GM12878 (cell line): ENCODE measurements around the gene MYRF. TPM values are rescaled to one million over a fixed set of nuclear protein-coding genes. Genes with fewer than 3 reads are reported as not detected.
A peak's percentile ranks its signal among the peaks of the same experiment; 100 is the strongest.

Experiments
- ATAC-seq: fragments of 200-7000 bp; cut with Tn5 transposase; 3 replicates; pipeline ENCODE4 v1.9.1; 2020; ENCODE audit warnings: mild to moderate bottlenecking, moderate library complexity
- BruUV-seq: library from RNA; stranded (reverse); fragments of 400-500 nt; replicated peaks from 2 replicates; lab custom pipeline; 2021; lab: Mats Ljungman, UMichigan
- CTCF ChIA-PET: fragments of 300-600 bp; sonication (Branson Sonifier 250); formaldehyde crosslinking; extraction: SDS; loops from one replicate; lab custom pipeline; 2021; ENCODE audit warnings: inconsistent platforms; lab: Yijun Ruan, JAX
- POLR2A ChIA-PET: fragments of 350-600 bp; formaldehyde crosslinking; extraction: SDS; loops from one replicate; lab custom pipeline; 2021; ENCODE audit warnings: inconsistent platforms; lab: Charles Lee
- RAD21 ChIA-PET: fragments of 300-600 bp; sonication (Branson Sonifier 250); formaldehyde crosslinking; loops from one replicate; lab custom pipeline; 2023; ENCODE audit warnings: antibody characterized with exemption; ENCODE audit not compliant: unreplicated experiment; lab: Charles Lee
- SMC1A ChIA-PET: fragments of 300-600 bp; sonication (Branson Sonifier 250); formaldehyde crosslinking; loops from one replicate; lab custom pipeline; 2023; ENCODE audit not compliant: unreplicated experiment, uncharacterized antibody; lab: Charles Lee
- DNase-seq: peaks from one replicate; pipeline ENCODE4 v3.0.0-alpha.2; 2011; ENCODE audit warnings: low read depth, low spot score
- FAIRE-seq: peaks from 3 replicates; lab custom pipeline; 2011; peaks lifted over from hg19 to GRCh38; lab: Jason Lieb, UNC
- H2AFZ ChIP-seq: 2 replicates; pipeline ENCODE4 v1.6.0; 2011; ENCODE audit warnings: low read depth, low read length, control low read depth; ENCODE audit not compliant: control insufficient read depth
- H3K27ac ChIP-seq: 2 replicates; pipeline ENCODE4 v1.5.1; 2011; ENCODE audit warnings: control low read depth; ENCODE audit not compliant: control insufficient read depth, insufficient read depth
- H3K27me3 ChIP-seq, 2 experiments: replicated peaks in 1 of 2; 2 replicates each; pipeline versions ENCODE4 v1.6.0 to v1.6.1; 2011; ENCODE audit warnings: low read length in 1 of 2; ENCODE audit not compliant: control insufficient read depth in 2 of 2, insufficient read depth in 2 of 2
- H3K36me3 ChIP-seq, 2 experiments: 2 replicates each; pipeline ENCODE4 v1.5.1; 2011; ENCODE audit warnings: low read length in 1 of 2; ENCODE audit not compliant: control insufficient read depth in 2 of 2, insufficient read depth in 2 of 2
- H3K4me1 ChIP-seq: 2 replicates; pipeline ENCODE4 v1.6.1; 2011; ENCODE audit warnings: mild to moderate bottlenecking, low read length, moderate library complexity, mixed read lengths; ENCODE audit not compliant: control insufficient read depth, insufficient read depth
- H3K4me2 ChIP-seq: 2 replicates; pipeline ENCODE4 v1.6.0; 2011; ENCODE audit warnings: control low read depth; ENCODE audit not compliant: control insufficient read depth, insufficient read depth
- H3K4me3 ChIP-seq: fragments of 200-600 bp; sonication (generic); 2 replicates; pipeline ENCODE4 v1.5.1; 2016
- H3K79me2 ChIP-seq: 2 replicates; pipeline ENCODE4 v1.6.0; 2011; ENCODE audit warnings: low read length; ENCODE audit not compliant: control insufficient read depth, insufficient read depth
- H3K9ac ChIP-seq: 2 replicates; pipeline ENCODE4 v1.8.0; 2011; ENCODE audit warnings: low read length, control low read depth, mixed read lengths; ENCODE audit not compliant: control insufficient read depth, insufficient read depth
- H3K9me3 ChIP-seq: replicated peaks from 3 replicates; pipeline ENCODE4 v1.5.1; 2011; ENCODE audit warnings: mild to moderate bottlenecking, low read length; ENCODE audit not compliant: control insufficient read depth, insufficient read depth
- H4K20me1 ChIP-seq: 2 replicates; pipeline ENCODE4 v1.6.0; 2011; ENCODE audit not compliant: control insufficient read depth, insufficient read depth
- CBFB ChIP-seq: IDR thresholded peaks from 2 replicates; pipeline ENCODE4 v1.6.1; 2016; ENCODE audit warnings: antibody characterized with exemption, low read depth
- CREM ChIP-seq: IDR thresholded peaks from 2 replicates; pipeline ENCODE4 v1.6.1; 2014; ENCODE audit warnings: antibody characterized with exemption, low read depth
- FOXK2 ChIP-seq: fragments of 450-650 bp; IDR thresholded peaks from 2 replicates; pipeline ENCODE4 v1.6.1; 2017; ENCODE audit warnings: mild to moderate bottlenecking, moderate library complexity
- HDGF ChIP-seq: fragments of 450-650 bp; IDR thresholded peaks from 2 replicates; pipeline ENCODE4 v1.6.1; 2016; ENCODE audit warnings: antibody characterized with exemption
- MAX ChIP-seq: IDR thresholded peaks from 2 replicates; pipeline ENCODE4 v1.6.1; 2012; ENCODE audit warnings: low read depth, low read length, improper control_type of control experiment
- MEF2A ChIP-seq: IDR thresholded peaks from 2 replicates; pipeline ENCODE4 v1.6.1; 2011; ENCODE audit warnings: low read depth, mild to moderate bottlenecking, low read length, moderate library complexity; ENCODE audit not compliant: insufficient read depth
- NR2C1 ChIP-seq: fragments of 450-650 bp; IDR thresholded peaks from 2 replicates; pipeline ENCODE4 v1.6.1; 2017; ENCODE audit warnings: antibody characterized with exemption, mild to moderate bottlenecking, moderate library complexity
- PBX3 ChIP-seq: IDR thresholded peaks from 2 replicates; pipeline ENCODE4 v1.6.1; 2011; ENCODE audit warnings: mild to moderate bottlenecking, low read depth, low read length, moderate library complexity; ENCODE audit not compliant: insufficient replicate concordance
- SIN3A ChIP-seq: IDR thresholded peaks from 2 replicates; pipeline ENCODE4 v1.6.1; 2012; ENCODE audit warnings: low read depth, low read length, improper control_type of control experiment
- SMAD5 ChIP-seq: IDR thresholded peaks from 2 replicates; pipeline ENCODE4 v1.6.1; 2016; ENCODE audit warnings: antibody characterized with exemption, low read depth
- SP1 ChIP-seq: IDR thresholded peaks from one replicate; pipeline ENCODE4 v1.6.1; 2011; ENCODE audit warnings: low read depth, low read length
- SRF ChIP-seq, 2 experiments: IDR thresholded peaks; 2 replicates each; pipeline ENCODE4 v1.6.1; 2011; ENCODE audit warnings: low read depth in 2 of 2, low read length in 2 of 2, mild to moderate bottlenecking in 1 of 2, moderate library complexity in 1 of 2
- TAF1 ChIP-seq: IDR thresholded peaks from 2 replicates; pipeline ENCODE4 v1.6.1; 2011; ENCODE audit warnings: mild to moderate bottlenecking, low read depth, low read length, borderline replicate concordance
- YBX1 ChIP-seq: fragments of 450-650 bp; IDR thresholded peaks from 2 replicates; pipeline ENCODE4 v1.6.1; 2016; ENCODE audit warnings: antibody characterized with exemption
- WGBS: methylation state at CpG from one replicate; pipeline ENCODE4 v1.1.6; 2016; ENCODE audit warnings: low lambda C conversion rate; ENCODE audit not compliant: insufficient replicate concordance, insufficient coverage; ENCODE audit errors: missing lambda C conversion rate; 5-methylcytosine and 5-hydroxymethylcytosine counted together
- in situ Hi-C: fragments of 300-500 bp; cut with MboI; formaldehyde crosslinking; loops from 9 replicates; pipeline ENCODE4 v1.14.3; 2018; ENCODE audit warnings: mixed read lengths
- intact Hi-C: fragments of 100-400 bp; cut with micrococcal nuclease; formaldehyde crosslinking; loops from one replicate; pipeline ENCODE4 v1.14.2; 2022; ENCODE audit not compliant: unreplicated experiment
- polyA plus RNA-seq, 11 experiments: library from polyadenylated mRNA; depleted of rRNA in 4 of 11; unstranded in 6 of 11; stranded (reverse) in 5 of 11; fragments of >200 nt; fragmentation: Nextera tagmentation in 4 of 11; fragmentation: Illumina TruSeq in 1 of 11; extraction: Ambion mirVana in 4 of 11; extraction: Trizol in 1 of 11; gene quantifications; 1 replicate in 1 of 11; 2 replicates in 10 of 11; pipeline versions ENCODE4 v1.2.1 to v1.2.3, GENCODE V29; 2011 to 2016; ENCODE audit warnings: inconsistent platforms in 2 of 11, missing spikeins in 2 of 11, low read depth in 1 of 11
- total RNA-seq, 4 experiments: library from RNA; depleted of rRNA in 3 of 4; stranded (reverse); fragments of >200 nt in 3 of 4; fragmentation: Illumina TruSeq in 1 of 4; extraction: Trizol in 1 of 4; gene quantifications; 2 replicates each; pipeline versions ENCODE4 v1.2.1 to v1.2.3, GENCODE V29; 2013 to 2021

The MYRF gene
- total and polyA plus RNA-seq, 10 of the 15 experiments (the other 5 are each of a cell fraction or from before 2014, with no cell fraction given): 0.27 to 15.6 (median 0.89) TPM

GRCh38 chr11:61833926-61834277, 81.5 kb downstream of the MYRF start:
- DNase-seq (no peak), ATAC-seq (no peak), FAIRE-seq (no peak)
- peak overlapping the region; percentile 33; the same call in 1 of the 2 replicates for H3K4me3 ChIP-seq
- peaks cover 82% of the 10 kb centered on the region for H3K79me2 ChIP-seq
- WGBS: 96% methylated on average over 12 of the region's 12 CpGs
- intact Hi-C loops: loop anchor here (2.0 kb wide), 1 partner anchor 41 kb away; the partner anchor contains the start of genes FEN1 and TMEM258
- peak overlapping the region; percentile 95 for H3K27ac ChIP-seq
- H3K36me3 ChIP-seq: peaks cover 10 to 17% of the 10 kb centered on the region in 2 experiments
- no peaks in the 10 kb centered on the region for H3K27me3 ChIP-seq
- peaks cover 36% of the 10 kb centered on the region for H3K4me1 ChIP-seq
- H3K4me2 ChIP-seq: peak overlapping the region; percentile 87
- ChIA-PET SMC1A (interaction anchor here (0.7 to 2.3 kb wide), 7 partner anchors 18 to 87 kb away, joined by 3 to 18 read pairs (median 4); no protein-coding TSS in a partner anchor), CTCF (interaction anchor here (0.7 to 2.4 kb wide), 10 partner anchors 16 to 274 kb away, joined by 3 to 23 read pairs (median 5); partner anchors contain the start of genes FADS1 and FEN1), POLR2A (interaction anchor here (1.1 to 4.8 kb wide), 9 partner anchors 13 to 78 kb away, joined by 3 to 76 read pairs (median 6); partner anchors contain the start of genes FADS1, FEN1 and TMEM258), RAD21 (interaction anchor here (0.7 to 2.4 kb wide), 7 partner anchors 15 to 274 kb away, joined by 3 to 15 read pairs (median 4); partner anchors contain the start of gene FEN1)
- TF ChIP-seq MEF2A (no peak), YBX1 (no peak)
- H4K20me1 ChIP-seq: no peaks in the 10 kb centered on the region
- no peaks in the 10 kb centered on the region for H3K9me3 ChIP-seq
- no peak overlapping the region for H2AFZ ChIP-seq
- no TSS peak for BruUV-seq
- in situ Hi-C loops: no loop called here
- peak overlapping the region; percentile 72 for H3K9ac ChIP-seq

GRCh38 chr11:61834278-61835048, 82.0 kb downstream of the MYRF start:
- 44% methylated on average over 11 of the region's 12 CpGs for WGBS
- TF ChIP-seq SP1: peak; percentile 47
- TF ChIP-seq CBFB: 0 out of 2 replicates have a peak, but pooled peaks have one; percentile 35
- TF ChIP-seq MAX: no peak
- TF ChIP-seq TAF1: peak; percentile 84; the same call in 1 of the 2 replicates
- no peak for TF ChIP-seq SIN3A
- no peak for TF ChIP-seq FOXK2
- TF ChIP-seq SMAD5: peak; percentile 71
- TF ChIP-seq NR2C1: no peak
- TF ChIP-seq HDGF: peak; percentile 73; the same call in 1 of the 2 replicates
- TF ChIP-seq CREM: no peak
- peak; percentile 86 to 96 for TF ChIP-seq SRF (IDR thresholded peaks at IDR 0.05; ENCODE audit: low read depth in 2 of 2, low read length in 2 of 2)
- no peak for TF ChIP-seq PBX3

More at GRCh38 chr11:61834278-61835048, 82.0 kb downstream of the MYRF start:
- Histone ChIP-seq H3K79me2 (peaks cover 76% of the 10 kb centered on the region), H3K36me3 (peaks cover 11 to 18% of the 10 kb centered on the region in 2 experiments), H3K4me1 (peaks cover 36% of the 10 kb centered on the region), H4K20me1 (no peaks in the 10 kb centered on the region), H3K4me3 (peak overlapping the region; percentile 40), H2AFZ (peak overlapping the region; percentile 49), H3K9me3 (no peaks in the 10 kb centered on the region), H3K9ac (peak overlapping the region; percentile 73), H3K4me2 (peak overlapping the region; percentile 87), H3K27me3 (no peaks in the 10 kb centered on the region), H3K27ac (peak overlapping the region; percentile 95)
- ChIA-PET POLR2A (interaction anchor here (0.7 to 4.8 kb wide), 11 partner anchors 14 to 278 kb away, joined by 3 to 76 read pairs (median 4); partner anchors contain the start of genes FADS1, FEN1 and TMEM258), SMC1A (interaction anchor here (0.7 to 2.3 kb wide), 7 partner anchors 14 to 87 kb away, joined by 3 to 18 read pairs (median 3); no protein-coding TSS in a partner anchor), CTCF (interaction anchor here (0.7 to 2.4 kb wide), 10 partner anchors 16 to 274 kb away, joined by 3 to 23 read pairs (median 5); partner anchors contain the start of genes FADS1 and FEN1), RAD21 (interaction anchor here (0.7 to 2.4 kb wide), 11 partner anchors 15 to 274 kb away, joined by 3 to 15 read pairs (median 3); partner anchors contain the start of gene FEN1)
- ATAC-seq (peak; percentile 97), DNase-seq (peak; percentile 87), FAIRE-seq (peak; percentile 95)
- BruUV-seq: TSS peak; percentile 99
- in situ Hi-C loops: no loop called here
- intact Hi-C loops: loop anchor here (2.0 kb wide), 1 partner anchor 42 kb away; the partner anchor contains the start of genes FEN1 and TMEM258
